Measurements from ENCODE around the gene TRIM27. TPM values are rescaled to one million over a fixed set of nuclear protein-coding genes. Genes with fewer than 3 reads are reported as not detected.

The TRIM27 gene
- total and polyA plus RNA-seq, 9 donors: 33.3 to 61.1 (median 48.8) TPM

DNA sequence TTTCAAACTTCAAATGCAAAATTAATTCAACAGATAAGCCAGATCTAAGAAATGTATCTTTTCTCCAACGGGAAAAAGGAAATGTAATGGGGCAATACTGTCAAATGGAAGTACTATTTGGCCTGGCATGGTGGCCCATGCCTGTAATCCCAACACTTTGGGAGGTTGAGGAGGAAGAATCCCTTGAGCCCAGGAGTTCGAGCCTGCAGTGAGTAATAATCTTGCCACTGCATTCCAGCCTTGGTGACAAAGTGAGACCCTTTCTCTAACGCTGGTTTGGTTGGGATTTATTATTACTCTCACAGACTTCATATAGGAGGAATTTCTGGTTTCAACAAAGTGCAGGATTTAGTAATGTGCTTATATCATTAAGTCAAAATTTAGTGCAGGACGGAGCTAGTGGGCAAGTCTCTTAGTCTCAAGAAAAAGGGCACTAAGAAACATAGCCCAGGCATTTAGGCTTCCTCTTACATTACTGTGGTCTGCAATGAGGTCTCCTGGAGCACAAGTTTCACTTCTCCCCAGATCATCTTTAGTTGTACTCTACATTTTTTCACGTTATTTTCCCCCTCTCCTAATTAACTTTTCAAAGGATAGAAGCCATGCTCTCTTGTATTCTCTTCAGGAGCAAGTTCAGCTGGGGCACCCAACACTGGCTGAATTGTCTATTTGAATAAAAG is 23.1 kb downstream of the TRIM27 start:
- no peak overlapping the region for H3K4me3 ChIP-seq
- H3K4me1 ChIP-seq (ENCODE audit: insufficient read depth): no peaks in the 10 kb centered on the region
- no peak for DNase-seq
- no peaks in the 10 kb centered on the region for H3K27me3 ChIP-seq
- intact Hi-C loops (cut with DNase I): no loop called here
- H3K36me3 ChIP-seq: no peaks in the 10 kb centered on the region
- no peak overlapping the region for H3K27ac ChIP-seq
- TF ChIP-seq POLR2A (IDR thresholded peaks at IDR 0.05) (no peak), EP300 (IDR thresholded peaks at IDR 0.05) (no peak)
- TF ChIP-seq, protein P1, sequence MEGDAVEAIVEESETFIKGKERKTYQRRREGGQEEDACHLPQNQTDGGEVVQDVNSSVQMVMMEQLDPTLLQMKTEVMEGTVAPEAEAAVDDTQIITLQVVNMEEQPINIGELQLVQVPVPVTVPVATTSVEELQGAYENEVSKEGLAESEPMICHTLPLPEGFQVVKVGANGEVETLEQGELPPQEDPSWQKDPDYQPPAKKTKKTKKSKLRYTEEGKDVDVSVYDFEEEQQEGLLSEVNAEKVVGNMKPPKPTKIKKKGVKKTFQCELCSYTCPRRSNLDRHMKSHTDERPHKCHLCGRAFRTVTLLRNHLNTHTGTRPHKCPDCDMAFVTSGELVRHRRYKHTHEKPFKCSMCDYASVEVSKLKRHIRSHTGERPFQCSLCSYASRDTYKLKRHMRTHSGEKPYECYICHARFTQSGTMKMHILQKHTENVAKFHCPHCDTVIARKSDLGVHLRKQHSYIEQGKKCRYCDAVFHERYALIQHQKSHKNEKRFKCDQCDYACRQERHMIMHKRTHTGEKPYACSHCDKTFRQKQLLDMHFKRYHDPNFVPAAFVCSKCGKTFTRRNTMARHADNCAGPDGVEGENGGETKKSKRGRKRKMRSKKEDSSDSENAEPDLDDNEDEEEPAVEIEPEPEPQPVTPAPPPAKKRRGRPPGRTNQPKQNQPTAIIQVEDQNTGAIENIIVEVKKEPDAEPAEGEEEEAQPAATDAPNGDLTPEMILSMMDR (IDR thresholded peaks at IDR 0.05): no peak
- WGBS, 3 donors: 72 to 76% (median 73%) methylated on average over 5 of the region's 5 CpGs
- no peaks in the 10 kb centered on the region for H3K9me3 ChIP-seq

DNA sequence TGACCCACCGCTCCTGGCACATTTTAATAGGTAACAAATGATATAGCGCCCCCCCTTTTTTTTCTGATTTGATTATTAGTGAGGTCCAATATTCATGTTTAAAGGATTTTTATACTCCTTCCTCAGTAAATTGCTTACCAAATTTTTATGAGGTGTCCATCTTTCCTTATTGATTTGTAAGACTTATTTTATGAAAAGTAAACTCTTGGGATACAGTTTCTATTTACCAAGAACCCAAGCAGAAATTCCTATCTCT is 25.1 kb downstream of the TRIM27 start:
- no peak for DNase-seq
- no peaks in the 10 kb centered on the region for H3K36me3 ChIP-seq
- H3K4me1 ChIP-seq (ENCODE audit: insufficient read depth): no peaks in the 10 kb centered on the region
- intact Hi-C loops (cut with DNase I): loop anchor here in 3 of 4 donors (5.0 to 10.0 kb wide), 3 partner anchors 44 to 86 kb away; no protein-coding TSS in a partner anchor
- WGBS, 3 donors: 66 to 76% (median 70%) methylated on average over 2 of the region's 2 CpGs
- no peaks in the 10 kb centered on the region for H3K27me3 ChIP-seq
- H3K4me3 ChIP-seq: no peak overlapping the region
- H3K9me3 ChIP-seq: no peaks in the 10 kb centered on the region
- TF ChIP-seq, protein P1 (IDR thresholded peaks at IDR 0.05): no peak
- no peak for TF ChIP-seq POLR2A (IDR thresholded peaks at IDR 0.05)
- no peak for TF ChIP-seq EP300 (IDR thresholded peaks at IDR 0.05)
- H3K27ac ChIP-seq: no peak overlapping the region

DNA sequence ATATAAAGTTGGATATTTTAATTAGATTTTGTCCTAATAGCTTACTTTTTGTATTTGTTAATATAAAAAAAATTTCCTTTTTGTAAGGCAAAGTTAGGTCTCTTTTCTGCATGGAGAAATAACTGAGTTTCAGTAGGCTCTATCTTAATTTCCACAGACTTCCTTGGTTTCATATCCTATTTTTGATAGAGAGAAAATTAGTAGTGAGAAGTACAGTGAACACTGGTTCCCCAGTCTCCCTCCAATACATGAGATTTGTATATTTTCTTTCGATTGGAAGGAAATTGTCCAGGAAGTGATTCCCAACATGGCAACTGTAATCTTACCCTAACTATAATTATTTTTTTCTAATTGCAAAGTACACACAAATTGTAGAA is 26.4 kb downstream of the TRIM27 start:
- intact Hi-C loops (cut with DNase I): loop anchor here in 3 of 4 donors (5.0 to 10.0 kb wide), 3 partner anchors 45 to 87 kb away; no protein-coding TSS in a partner anchor
- Histone ChIP-seq H3K27me3 (no peaks in the 10 kb centered on the region), H3K9me3 (no peaks in the 10 kb centered on the region), H3K4me3 (peak overlapping the region; percentile 59), H3K27ac (peak overlapping the region; percentile 98 to 99), H3K4me1 (ENCODE audit: insufficient read depth) (no peaks in the 10 kb centered on the region), H3K36me3 (no peaks in the 10 kb centered on the region)
- TF ChIP-seq, protein P1 (IDR thresholded peaks at IDR 0.05): peak in 1 of 3 donors; percentile 4
- no peak for TF ChIP-seq POLR2A (IDR thresholded peaks at IDR 0.05)
- 0 to 4% (median 0%) methylated on average over 1 of the region's 1 CpG for WGBS, 3 donors
- DNase-seq: no peak

DNA sequence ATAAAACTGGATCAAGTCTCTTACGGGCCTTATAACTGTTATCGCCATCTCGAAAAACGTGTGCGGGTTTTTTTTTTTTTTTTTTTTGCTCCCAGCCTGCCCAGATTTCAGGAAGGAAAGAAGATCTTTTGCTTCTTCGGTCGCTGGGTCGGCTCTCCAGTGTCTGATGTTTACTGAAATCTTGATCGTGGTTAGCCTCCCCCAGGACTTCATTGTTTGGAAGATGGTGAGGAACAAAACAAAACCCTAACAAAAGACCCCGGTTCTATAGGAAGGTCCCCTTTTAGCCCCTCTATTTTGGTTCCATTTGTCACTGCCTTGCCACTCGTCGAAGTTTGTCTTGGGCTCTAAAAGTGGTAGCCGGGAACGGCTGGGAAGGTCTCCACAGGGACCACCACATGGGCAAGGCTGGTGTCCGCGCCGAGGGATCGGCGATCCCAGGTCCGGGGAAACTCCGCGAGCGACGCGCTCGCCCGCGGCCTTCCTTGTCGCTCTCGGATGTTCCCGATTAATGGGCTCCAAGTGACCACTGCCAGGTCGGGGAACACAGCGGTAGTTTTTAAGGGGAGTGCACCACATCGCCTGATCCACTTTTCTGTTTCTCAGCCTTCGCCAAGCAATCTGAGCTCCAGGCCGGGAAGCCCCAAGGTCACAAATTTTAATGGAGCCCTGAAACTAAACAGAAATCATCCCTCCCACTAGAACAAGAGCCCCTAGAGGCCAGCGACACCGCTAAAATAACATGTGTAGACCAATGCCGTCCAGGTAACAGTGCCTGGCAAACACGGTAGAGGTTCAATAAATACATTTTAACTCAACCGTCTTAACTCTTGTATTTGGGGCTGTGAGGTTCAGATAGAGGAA is 27.0 kb downstream of the TRIM27 start:
- Histone ChIP-seq H3K27me3 (no peaks in the 10 kb centered on the region), H3K27ac (peak overlapping the region; percentile 98 to 99), H3K4me1 (ENCODE audit: insufficient read depth) (no peaks in the 10 kb centered on the region), H3K9me3 (no peaks in the 10 kb centered on the region), H3K4me3 (peak overlapping the region; percentile 59), H3K36me3 (no peaks in the 10 kb centered on the region)
- 0 to 1% (median 0%) methylated on average over 41 of the region's 41 CpGs for WGBS, 3 donors
- intact Hi-C loops (cut with DNase I): loop anchor here in 3 of 4 donors (5.0 to 10.0 kb wide), 3 partner anchors 46 to 88 kb away; no protein-coding TSS in a partner anchor
- TF ChIP-seq, protein P1 (IDR thresholded peaks at IDR 0.05): peak in 2 of 3 donors; percentile 32 to 35
- TF ChIP-seq EP300 (IDR thresholded peaks at IDR 0.05): no peak
- peak; percentile 19 for TF ChIP-seq POLR2A (IDR thresholded peaks at IDR 0.05)
- DNase-seq: peak; percentile 57 to 78 (median 68)

Measured in ovary (tissue), 9 donors.